ENCODE measurements around the gene KCNF1.

DNA sequence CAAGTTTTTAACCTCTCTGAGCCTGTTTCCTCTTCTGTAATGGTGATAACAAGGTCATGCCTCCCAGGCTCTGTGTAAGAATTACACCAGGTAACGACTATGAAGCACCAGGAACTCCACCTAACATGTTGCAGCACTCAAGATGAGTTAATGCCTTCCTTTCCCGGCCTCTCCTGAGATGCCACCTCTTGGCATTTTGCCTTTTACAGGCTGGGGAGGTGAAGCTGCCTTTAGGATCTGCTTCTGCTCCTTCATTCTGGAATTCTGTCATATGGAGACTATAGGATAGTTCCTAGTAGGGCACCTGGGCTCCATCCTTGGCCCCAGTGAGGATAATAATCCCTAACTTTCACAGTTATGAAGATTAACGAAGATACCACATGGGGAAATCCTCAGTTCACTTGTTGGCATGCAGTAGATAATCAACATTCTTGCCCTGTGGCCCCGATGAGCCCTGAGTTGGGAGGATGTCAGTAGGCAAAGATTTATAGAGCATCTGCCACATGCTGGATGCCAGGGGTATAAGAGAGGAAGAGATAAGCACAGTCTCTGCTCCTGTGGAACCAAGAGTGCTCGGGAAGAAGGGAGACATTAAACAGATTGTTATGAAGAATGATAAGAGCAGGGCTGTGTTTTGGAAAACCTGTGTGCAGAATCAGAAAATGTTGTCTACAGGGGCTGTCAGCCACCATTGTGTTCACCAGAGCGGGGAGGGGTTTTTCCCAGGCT lies 43.9 kb upstream of the KCNF1 start:
- TF ChIP-seq FOXP4 (CRISPR knock-in tag; IDR thresholded peaks at IDR 0.05): no peak
- TF ChIP-seq CTCF (IDR thresholded peaks at IDR 0.05): no peak
- no peak for TF ChIP-seq SP1 (CRISPR knock-in tag; conservative IDR thresholded peaks at IDR 0.05)
- no peak for TF ChIP-seq ATF3 (CRISPR knock-in tag; conservative IDR thresholded peaks at IDR 0.05)
- TF ChIP-seq AFF4 (CRISPR knock-in tag; IDR thresholded peaks at IDR 0.05; ENCODE audit: borderline replicate concordance): no peak
- no peak for TF ChIP-seq E2F1 (CRISPR knock-in tag; IDR thresholded peaks at IDR 0.05)
- TF ChIP-seq, protein P1, sequence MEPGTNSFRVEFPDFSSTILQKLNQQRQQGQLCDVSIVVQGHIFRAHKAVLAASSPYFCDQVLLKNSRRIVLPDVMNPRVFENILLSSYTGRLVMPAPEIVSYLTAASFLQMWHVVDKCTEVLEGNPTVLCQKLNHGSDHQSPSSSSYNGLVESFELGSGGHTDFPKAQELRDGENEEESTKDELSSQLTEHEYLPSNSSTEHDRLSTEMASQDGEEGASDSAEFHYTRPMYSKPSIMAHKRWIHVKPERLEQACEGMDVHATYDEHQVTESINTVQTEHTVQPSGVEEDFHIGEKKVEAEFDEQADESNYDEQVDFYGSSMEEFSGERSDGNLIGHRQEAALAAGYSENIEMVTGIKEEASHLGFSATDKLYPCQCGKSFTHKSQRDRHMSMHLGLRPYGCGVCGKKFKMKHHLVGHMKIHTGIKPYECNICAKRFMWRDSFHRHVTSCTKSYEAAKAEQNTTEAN (CRISPR knock-in tag; IDR thresholded peaks at IDR 0.05): no peak
- no peak for TF ChIP-seq JUN (CRISPR knock-in tag; IDR thresholded peaks at IDR 0.05)
